GM21529 (cell line): ENCODE measurements around the gene DIABLO.
"Not testable (repeated sequence)": the region's sequence is repeated elsewhere in the genome, so short reads cannot be mapped to it uniquely, and the experiment has no call there.

Source experiments
- ATAC-seq: cut with Tn5 transposase; IDR thresholded peaks from one replicate; pipeline ENCODE4 v1.9.1; 2021; ENCODE audit not compliant: unreplicated experiment

The DIABLO gene

DNA sequence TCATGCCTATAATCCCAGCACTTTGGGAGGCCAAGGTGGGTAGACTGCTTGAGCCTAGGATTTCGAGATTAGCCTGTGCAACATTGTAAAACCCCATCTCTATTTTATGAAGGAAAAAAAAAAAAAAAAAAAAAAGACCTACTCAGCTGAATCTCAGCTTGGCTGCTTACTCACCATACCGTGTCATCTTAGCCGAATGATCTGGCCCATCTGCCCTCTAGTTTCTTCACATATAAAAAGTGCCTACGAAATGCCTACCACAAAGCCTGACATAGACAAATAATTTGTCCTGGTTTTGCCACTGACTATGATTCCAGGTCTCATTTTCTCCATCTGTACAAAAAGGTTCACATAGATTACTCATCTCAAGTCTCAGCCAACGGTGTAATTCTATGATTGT lies 10.1 kb downstream of the DIABLO start:
- no peak for ATAC-seq

GRCh38 chr12:122208073-122208820 lies 17.6 kb downstream of the DIABLO start:
- ATAC-seq, result no peak

- ATAC-seq, result no peak
Measured at GRCh38 chr12:122207391-122207790, 18.5 kb downstream of the DIABLO start.

DNA sequence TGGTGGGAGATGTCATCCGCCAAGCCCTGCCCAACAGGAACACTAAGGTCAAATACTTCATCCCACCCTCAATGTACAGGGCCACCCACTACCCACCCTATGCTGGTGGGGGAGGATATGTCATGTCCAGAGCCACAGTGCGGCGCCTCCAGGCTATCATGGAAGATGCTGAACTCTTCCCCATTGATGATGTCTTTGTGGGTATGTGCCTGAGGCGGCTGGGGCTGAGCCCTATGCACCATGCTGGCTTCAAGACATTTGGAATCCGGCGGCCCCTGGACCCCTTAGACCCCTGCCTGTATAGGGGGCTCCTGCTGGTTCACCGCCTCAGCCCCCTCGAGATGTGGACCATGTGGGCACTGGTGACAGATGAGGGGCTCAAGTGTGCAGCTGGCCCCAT lies 18.9 kb downstream of the DIABLO start:
- no peak for ATAC-seq

- no peak for ATAC-seq
Measured at GRCh38 chr12:122206111-122206881, 19.6 kb downstream of the DIABLO start.

- no peak for ATAC-seq
Measured at GRCh38 chr12:122205053-122205925, 20.6 kb downstream of the DIABLO start.

GRCh38 chr12:122204167-122205052 lies 21.4 kb downstream of the DIABLO start:
- no peak for ATAC-seq

GRCh38 chr12:122203301-122204166 lies 22.3 kb downstream of the DIABLO start, which contains the start of gene B3GNT4:
B3GNT4 (plus strand) TSS chr12:122203709; CDS start chr12:122204619, 910 bp downstream.
- no peak for ATAC-seq

DNA sequence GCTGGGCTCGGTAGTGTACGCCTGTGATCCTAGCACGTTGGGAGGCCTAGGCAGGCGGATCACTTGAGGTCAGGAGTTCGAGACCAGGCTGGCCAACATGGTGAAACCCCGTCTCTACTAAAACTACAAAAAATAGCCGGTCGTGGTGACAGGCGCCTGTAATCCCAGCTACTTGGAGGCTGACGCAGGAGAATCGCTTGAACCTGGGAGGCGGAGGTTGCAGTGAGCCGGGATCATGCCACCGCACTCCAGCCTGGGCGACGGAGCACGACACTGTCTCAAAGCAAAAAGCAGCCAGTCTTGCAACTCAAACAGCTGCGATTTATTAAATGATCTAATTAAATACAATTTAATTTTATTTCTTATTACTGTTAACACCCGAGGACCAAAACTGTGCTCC lies 23.0 kb downstream of the DIABLO start:
- ATAC-seq, result not testable (repeated sequence)

GRCh38 chr12:122202017-122202416 lies 23.8 kb downstream of the DIABLO start:
- ATAC-seq, result no peak

DNA sequence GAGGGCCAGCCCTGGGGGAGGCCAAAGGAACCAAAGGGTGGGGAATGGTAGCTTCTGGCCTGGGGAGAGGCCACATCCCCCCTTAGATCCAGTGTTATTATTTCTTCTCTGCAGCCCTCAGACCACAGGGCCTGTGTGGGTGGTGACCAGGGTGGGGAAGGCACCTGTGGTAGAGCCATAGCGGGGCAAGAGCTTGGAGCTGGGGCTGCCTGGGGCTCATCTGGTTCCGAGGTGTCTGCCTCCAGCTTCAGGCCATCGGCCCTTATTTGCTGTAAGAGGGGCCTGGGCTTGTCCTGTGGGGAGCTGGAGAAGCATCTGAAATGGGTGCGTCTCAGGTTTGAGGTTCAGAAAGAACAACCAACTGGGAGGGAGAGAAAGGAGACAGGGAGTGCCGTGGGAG lies 24.5 kb downstream of the DIABLO start:
- no peak for ATAC-seq

- no peak for ATAC-seq
Measured at GRCh38 chr12:122200541-122201175, 25.2 kb downstream of the DIABLO start.

DNA sequence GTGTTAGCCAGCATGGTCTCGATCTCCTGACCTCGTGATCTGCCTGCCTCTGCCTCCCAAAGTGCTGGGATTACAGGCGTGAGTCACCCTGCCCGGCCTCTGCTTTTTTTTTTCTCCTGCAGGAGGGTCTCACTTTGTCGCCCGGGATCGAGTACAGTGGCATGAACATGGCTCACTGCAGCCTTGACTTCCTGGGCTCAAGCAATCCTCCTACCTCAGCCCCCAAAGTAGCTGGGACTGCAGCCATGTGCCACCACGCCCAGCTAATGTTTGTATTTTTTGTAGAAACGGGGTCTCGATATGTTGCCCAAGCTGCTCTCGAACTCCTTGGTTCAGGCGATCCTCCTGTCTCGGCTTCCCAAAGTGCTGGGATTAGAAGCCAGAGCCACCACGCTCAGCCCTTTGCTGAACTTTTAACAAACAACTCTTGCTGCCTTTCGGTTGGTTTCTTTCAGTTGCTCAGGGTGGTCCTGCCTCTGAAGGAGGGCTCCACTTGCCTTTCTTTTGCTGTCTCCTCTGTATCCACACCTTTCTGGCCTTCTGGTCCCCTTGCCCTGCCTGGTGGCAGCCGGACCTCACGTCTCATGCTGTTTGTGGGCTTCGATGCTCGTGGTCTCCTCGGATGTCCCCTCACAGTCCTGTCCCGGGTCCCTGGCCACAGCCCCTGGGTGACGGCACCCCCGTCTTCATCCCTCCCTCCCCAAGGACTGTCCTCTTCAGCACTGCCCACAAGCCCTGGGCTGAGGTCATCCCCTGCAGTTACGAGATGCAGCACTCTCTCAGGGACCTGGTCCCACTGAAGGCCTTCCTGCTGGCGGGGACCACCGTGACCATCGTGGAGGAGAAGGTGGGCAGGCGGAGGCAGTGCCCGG lies 26.1 kb downstream of the DIABLO start:
- no peak for ATAC-seq

GRCh38 chr12:122197612-122197966 lies 28.3 kb downstream of the DIABLO start:
- ATAC-seq, result no peak

- ATAC-seq, result no peak
Measured at GRCh38 chr12:122195405-122195804, 30.4 kb downstream of the DIABLO start.

DNA sequence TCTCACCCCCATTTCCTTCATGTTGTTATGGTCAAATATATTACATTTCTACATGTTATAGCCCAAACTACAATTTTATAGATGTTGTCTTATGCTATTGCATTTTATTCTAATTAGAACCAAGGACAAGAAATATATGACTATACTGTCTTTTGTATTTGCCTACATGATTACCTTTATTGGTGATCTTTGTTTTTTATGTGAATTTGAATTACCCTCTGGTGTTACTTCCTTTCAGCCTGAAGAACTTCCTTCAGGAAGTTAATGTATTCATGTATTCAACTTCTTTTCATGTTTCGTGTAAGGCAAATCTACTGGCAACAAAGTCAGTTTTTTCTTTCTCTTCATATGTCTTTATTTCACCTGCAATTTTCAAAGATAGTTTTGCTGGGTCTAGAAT lies 31.0 kb downstream of the DIABLO start:
- ATAC-seq, result no peak

DNA sequence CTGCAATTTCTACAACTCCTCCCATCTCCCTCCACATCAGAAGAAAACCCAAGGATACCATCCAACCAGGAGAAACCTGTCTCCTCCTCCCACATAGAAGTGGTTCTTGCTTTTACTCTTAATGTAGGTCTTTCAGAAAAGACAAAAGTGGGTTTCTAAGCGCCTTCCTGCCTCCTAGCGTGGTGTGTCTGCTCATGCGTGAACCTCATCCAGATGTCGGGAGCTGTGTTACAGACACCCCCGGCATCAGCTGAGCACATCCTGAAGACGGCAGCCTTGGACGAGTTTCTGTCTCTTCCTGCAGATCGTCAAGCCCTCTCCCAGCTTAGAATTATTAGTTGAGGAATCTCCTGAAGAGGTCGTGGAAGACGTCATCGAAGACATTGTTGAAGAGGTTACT lies 33.4 kb downstream of the DIABLO start:
- ATAC-seq, result no peak
